ENCODE results near the gene RPL27A. TPM values are rescaled to one million over a fixed set of nuclear protein-coding genes. Genes with fewer than 3 reads are reported as not detected.

The RPL27A gene
- total and polyA plus RNA-seq, 2 of the 8 experiments (the other 6 are each of a cell fraction or from before 2014, with no cell fraction given): 1,756 to 1,777 TPM

- no peak overlapping the region for H3K18ac ChIP-seq (ENCODE audit: extremely low read depth, low read length)
- no peak overlapping the region for H3K56ac ChIP-seq (replicated peaks; ENCODE audit: insufficient read length, low read depth, low read length)
- peaks cover 10 to 40% (median 26%) of the 10 kb centered on the region in 4 experiments for H3K36me3 ChIP-seq (ENCODE audit: control insufficient read depth in 2 of 4, insufficient read depth in 4 of 4, low read length in 3 of 4)
- H3K9ac ChIP-seq (replicated peaks in 1 of 4; ENCODE audit: extremely low read depth in 1 of 4, low read depth in 3 of 4, low read length in 3 of 4): no peak overlapping the region
- CTCF ChIA-PET (ENCODE audit: partially characterized antibody): no interaction called here
- H2BK5ac ChIP-seq (ENCODE audit: low read depth, low read length): no peak overlapping the region
- WGBS, 2 experiments (ENCODE audit: extremely low coverage in 1 of 2, insufficient coverage in 1 of 2, insufficient read length in 1 of 2, insufficient replicate concordance in 2 of 2, low coverage in 1 of 2, low lambda C conversion rate in 2 of 2, missing lambda C conversion rate in 1 of 2): 95% methylated on average over 6 of the region's 6 CpGs; no CpG with 5 or more reads in 1 of the 2 experiments
- H3K27ac ChIP-seq (ENCODE audit: low read depth, low read length): no peak overlapping the region
- no peak overlapping the region for H3K4me2 ChIP-seq (ENCODE audit: insufficient read depth in 1 of 2, low read depth in 2 of 2, low read length in 2 of 2)
- POLR2A ChIA-PET (ENCODE audit: partially characterized antibody): interaction anchor here (0.9 to 10.7 kb wide), 6 partner anchors 9 to 148 kb away, joined by 3 to 248 read pairs (median 12); partner anchors contain the start of genes RPL27A and TRIM66
- TF ChIP-seq SP1 (IDR thresholded peaks at IDR 0.05; ENCODE audit: low read depth, low read length): no peak
- peak in 1 of 2 experiments; percentile 69; a peak in 2 of 3 replicates for TF ChIP-seq POLR2A (IDR thresholded peaks at IDR 0.05; ENCODE audit: control extremely low read depth in 1 of 2, low read depth in 2 of 2, low read length in 2 of 2)
- no peak overlapping the region for H3K4ac ChIP-seq (replicated peaks; ENCODE audit: insufficient read length, low read depth, low read length)
- no peaks in the 10 kb centered on the region for H3K9me3 ChIP-seq (ENCODE audit: insufficient read depth in 2 of 2, low read depth in 1 of 2, low read length in 1 of 2)
- H4K8ac ChIP-seq (ENCODE audit: extremely low read depth, insufficient read depth, low read length): no peak overlapping the region
- H2AK5ac ChIP-seq (ENCODE audit: low read depth, low read length): no peak overlapping the region
- no peak for FAIRE-seq
- H2BK20ac ChIP-seq (ENCODE audit: low read length): no peak overlapping the region
- H3K14ac ChIP-seq (ENCODE audit: insufficient read length): no peak overlapping the region
- peaks cover 0 to 10% of the 10 kb centered on the region in 2 experiments; a peak in 2 of 4 replicates for H3K79me2 ChIP-seq (ENCODE audit: control insufficient read depth in 1 of 2, insufficient read depth in 2 of 2, low read length in 2 of 2)
- no peak overlapping the region for H3K4me3 ChIP-seq (ENCODE audit: extremely low read depth in 1 of 4, insufficient read depth in 2 of 4, low read depth in 3 of 4, low read length in 4 of 4)
- H4K20me1 ChIP-seq (replicated peaks in 1 of 2; ENCODE audit: control insufficient read depth in 1 of 2, insufficient read depth in 2 of 2, low read length in 2 of 2): no peaks in the 10 kb centered on the region
- H4K5ac ChIP-seq (ENCODE audit: insufficient read length, low read depth, low read length): no peak overlapping the region
- H3K23ac ChIP-seq (ENCODE audit: insufficient read length): no peak overlapping the region
- H4K91ac ChIP-seq (replicated peaks; ENCODE audit: insufficient read length, low read length): no peak overlapping the region
- no peak overlapping the region for H2BK15ac ChIP-seq (ENCODE audit: low read length)
- H3K79me1 ChIP-seq (ENCODE audit: low read depth, low read length): no peaks in the 10 kb centered on the region; the same call in 1 of the 2 replicates
- peaks cover 5% of the 10 kb centered on the region for H3K23me2 ChIP-seq (ENCODE audit: low read depth, low read length)
- no peak overlapping the region for H2BK120ac ChIP-seq (replicated peaks; ENCODE audit: low read depth, low read length)
- no peak for DNase-seq (ENCODE audit: low read depth in 1 of 2, low spot score in 2 of 2)
- no peaks in the 10 kb centered on the region for H3K27me3 ChIP-seq (replicated peaks in 1 of 4; ENCODE audit: control insufficient read depth in 3 of 4, extremely low read depth in 1 of 4, insufficient read depth in 3 of 4, low read length in 3 of 4)
- no peak overlapping the region for H2BK12ac ChIP-seq (ENCODE audit: low read depth, low read length)
- H3K4me1 ChIP-seq (replicated peaks in 1 of 4; ENCODE audit: control insufficient read depth in 3 of 4, insufficient read depth in 4 of 4, low read length in 3 of 4): peaks cover 0 to 10% (median 4%) of the 10 kb centered on the region in 4 experiments; a peak in 2 of 7 replicates
- H2AFZ ChIP-seq (ENCODE audit: low read length): no peak overlapping the region
Observed at GRCh38 chr11:8691601-8692000, 9.0 kb downstream of the RPL27A start.

Measured in H1 (cell line).